ENCODE results near the gene HK3. TPM values are rescaled to one million over a fixed set of nuclear protein-coding genes. Genes with fewer than 3 reads are reported as not detected.
A peak's percentile ranks its signal among the peaks of the same experiment; 100 is the strongest.

HK3 gene
- total RNA-seq, 1 experiment from 2014 or later: 0.17 TPM

DNA sequence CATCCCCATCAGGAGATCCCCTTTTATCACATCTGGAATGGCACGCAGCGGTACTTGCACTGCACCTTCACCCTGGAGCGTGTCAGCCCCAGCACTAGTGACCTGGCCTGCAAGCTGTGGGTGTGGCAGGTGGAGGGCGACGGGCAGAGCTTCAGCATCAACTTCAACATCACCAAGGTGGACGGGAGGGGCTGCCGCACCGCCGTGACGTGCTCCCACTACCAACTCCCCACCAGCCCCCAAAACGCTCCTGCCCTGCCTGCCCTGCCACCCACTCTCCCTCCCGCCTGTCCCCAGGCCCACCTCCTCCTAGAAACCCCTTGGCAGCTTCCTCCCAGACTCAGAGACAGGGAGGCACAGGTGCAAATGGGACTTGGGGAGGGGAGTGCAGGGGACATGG is 20.7 kb downstream of the HK3 start:
- Mint-ChIP-seq H3K4me1 (no peaks in the 10 kb centered on the region), H3K4me3 (no peak overlapping the region), H3K36me3 (no peaks in the 10 kb centered on the region), H3K27ac (peak overlapping the region; percentile 11; the same call in 1 of the 2 replicates), H3K27me3 (ENCODE audit: low read depth) (no peaks in the 10 kb centered on the region), H3K9me3 (no peaks in the 10 kb centered on the region)
- CTCF ChIA-PET: interaction anchor here (0.9 to 3.0 kb wide), 8 partner anchors 8 to 220 kb away, joined by 3 to 16 read pairs (median 5); no protein-coding TSS in a partner anchor
- no peak for TF ChIP-seq PRRX2 (CRISPR knock-in tag; IDR thresholded peaks at IDR 0.05)
- no peak for TF ChIP-seq NFYB (CRISPR knock-in tag; conservative IDR thresholded peaks at IDR 0.05; ENCODE audit: low read depth)
- TF ChIP-seq MYBL2 (CRISPR knock-in tag; IDR thresholded peaks at IDR 0.05): no peak
- TF ChIP-seq ESRRA (CRISPR knock-in tag; IDR thresholded peaks at IDR 0.05; ENCODE audit: borderline replicate concordance): no peak
- TF ChIP-seq, protein P1, sequence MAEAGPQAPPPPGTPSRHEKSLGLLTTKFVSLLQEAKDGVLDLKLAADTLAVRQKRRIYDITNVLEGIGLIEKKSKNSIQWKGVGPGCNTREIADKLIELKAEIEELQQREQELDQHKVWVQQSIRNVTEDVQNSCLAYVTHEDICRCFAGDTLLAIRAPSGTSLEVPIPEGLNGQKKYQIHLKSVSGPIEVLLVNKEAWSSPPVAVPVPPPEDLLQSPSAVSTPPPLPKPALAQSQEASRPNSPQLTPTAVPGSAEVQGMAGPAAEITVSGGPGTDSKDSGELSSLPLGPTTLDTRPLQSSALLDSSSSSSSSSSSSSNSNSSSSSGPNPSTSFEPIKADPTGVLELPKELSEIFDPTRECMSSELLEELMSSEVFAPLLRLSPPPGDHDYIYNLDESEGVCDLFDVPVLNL (CRISPR knock-in tag; IDR thresholded peaks at IDR 0.05; ENCODE audit: borderline replicate concordance, low read depth): no peak
- TF ChIP-seq RELA (CRISPR knock-in tag; IDR thresholded peaks at IDR 0.05; ENCODE audit: borderline replicate concordance): no peak
- no peak for TF ChIP-seq OVOL2 (CRISPR knock-in tag; IDR thresholded peaks at IDR 0.05; ENCODE audit: borderline replicate concordance)
- TF ChIP-seq, protein P2, sequence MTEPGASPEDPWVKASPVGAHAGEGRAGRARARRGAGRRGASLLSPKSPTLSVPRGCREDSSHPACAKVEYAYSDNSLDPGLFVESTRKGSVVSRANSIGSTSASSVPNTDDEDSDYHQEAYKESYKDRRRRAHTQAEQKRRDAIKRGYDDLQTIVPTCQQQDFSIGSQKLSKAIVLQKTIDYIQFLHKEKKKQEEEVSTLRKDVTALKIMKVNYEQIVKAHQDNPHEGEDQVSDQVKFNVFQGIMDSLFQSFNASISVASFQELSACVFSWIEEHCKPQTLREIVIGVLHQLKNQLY (CRISPR knock-in tag; IDR thresholded peaks at IDR 0.05): no peak
- no peak for TF ChIP-seq JAZF1 (CRISPR knock-in tag; IDR thresholded peaks at IDR 0.05)
- no peak for TF ChIP-seq MXD4 (CRISPR knock-in tag; IDR thresholded peaks at IDR 0.05; ENCODE audit: borderline replicate concordance)
- no peak for TF ChIP-seq GTF2I (CRISPR knock-in tag; conservative IDR thresholded peaks at IDR 0.05)
- POLR2A ChIA-PET: no interaction called here
- ATAC-seq (no peak), DNase-seq (ENCODE audit: low spot score) (no peak)

DNA sequence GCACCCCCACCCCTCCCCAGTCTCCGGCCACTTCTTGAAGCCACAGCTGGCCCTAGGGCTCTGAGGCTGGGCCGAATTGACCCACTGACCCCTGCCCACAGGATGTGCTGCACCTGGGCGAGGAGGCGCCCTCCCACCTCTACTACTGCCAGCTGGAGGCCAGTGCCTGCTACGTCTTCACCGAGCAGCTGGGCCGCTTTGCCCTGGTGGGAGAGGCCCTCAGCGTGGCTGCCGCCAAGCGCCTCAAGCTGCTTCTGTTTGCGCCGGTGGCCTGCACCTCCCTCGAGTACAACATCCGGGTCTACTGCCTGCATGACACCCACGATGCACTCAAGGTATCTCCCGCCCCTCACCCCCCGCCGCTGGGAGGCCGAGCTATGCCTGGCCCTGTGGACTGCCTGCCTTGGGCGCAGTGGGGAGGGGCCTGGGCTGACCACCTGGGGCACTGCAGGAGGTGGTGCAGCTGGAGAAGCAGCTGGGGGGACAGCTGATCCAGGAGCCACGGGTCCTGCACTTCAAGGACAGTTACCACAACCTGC is 21.3 kb downstream of the HK3 start:
- POLR2A ChIA-PET: no interaction called here
- H3K9me3 Mint-ChIP-seq: no peaks in the 10 kb centered on the region
- H3K4me1 Mint-ChIP-seq: no peaks in the 10 kb centered on the region
- no peaks in the 10 kb centered on the region for H3K36me3 Mint-ChIP-seq
- H3K4me3 Mint-ChIP-seq: no peak overlapping the region
- H3K27ac Mint-ChIP-seq: no peak overlapping the region
- TF ChIP-seq, protein P3, sequence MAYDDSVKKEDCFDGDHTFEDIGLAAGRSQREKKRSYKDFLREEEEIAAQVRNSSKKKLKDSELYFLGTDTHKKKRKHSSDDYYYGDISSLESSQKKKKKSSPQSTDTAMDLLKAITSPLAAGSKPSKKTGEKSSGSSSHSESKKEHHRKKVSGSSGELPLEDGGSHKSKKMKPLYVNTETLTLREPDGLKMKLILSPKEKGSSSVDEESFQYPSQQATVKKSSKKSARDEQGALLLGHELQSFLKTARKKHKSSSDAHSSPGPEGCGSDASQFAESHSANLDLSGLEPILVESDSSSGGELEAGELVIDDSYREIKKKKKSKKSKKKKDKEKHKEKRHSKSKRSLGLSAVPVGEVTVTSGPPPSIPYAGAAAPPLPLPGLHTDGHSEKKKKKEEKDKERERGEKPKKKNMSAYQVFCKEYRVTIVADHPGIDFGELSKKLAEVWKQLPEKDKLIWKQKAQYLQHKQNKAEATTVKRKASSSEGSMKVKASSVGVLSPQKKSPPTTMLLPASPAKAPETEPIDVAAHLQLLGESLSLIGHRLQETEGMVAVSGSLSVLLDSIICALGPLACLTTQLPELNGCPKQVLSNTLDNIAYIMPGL (CRISPR knock-in tag; IDR thresholded peaks at IDR 0.05): no peak
- TF ChIP-seq, protein P4, sequence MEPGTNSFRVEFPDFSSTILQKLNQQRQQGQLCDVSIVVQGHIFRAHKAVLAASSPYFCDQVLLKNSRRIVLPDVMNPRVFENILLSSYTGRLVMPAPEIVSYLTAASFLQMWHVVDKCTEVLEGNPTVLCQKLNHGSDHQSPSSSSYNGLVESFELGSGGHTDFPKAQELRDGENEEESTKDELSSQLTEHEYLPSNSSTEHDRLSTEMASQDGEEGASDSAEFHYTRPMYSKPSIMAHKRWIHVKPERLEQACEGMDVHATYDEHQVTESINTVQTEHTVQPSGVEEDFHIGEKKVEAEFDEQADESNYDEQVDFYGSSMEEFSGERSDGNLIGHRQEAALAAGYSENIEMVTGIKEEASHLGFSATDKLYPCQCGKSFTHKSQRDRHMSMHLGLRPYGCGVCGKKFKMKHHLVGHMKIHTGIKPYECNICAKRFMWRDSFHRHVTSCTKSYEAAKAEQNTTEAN (CRISPR knock-in tag; IDR thresholded peaks at IDR 0.05): no peak
- TF ChIP-seq TEAD4 (CRISPR knock-in tag; IDR thresholded peaks at IDR 0.05): no peak
- no peak for TF ChIP-seq NFE2L1 (CRISPR knock-in tag; IDR thresholded peaks at IDR 0.05)
- TF ChIP-seq, protein P5, sequence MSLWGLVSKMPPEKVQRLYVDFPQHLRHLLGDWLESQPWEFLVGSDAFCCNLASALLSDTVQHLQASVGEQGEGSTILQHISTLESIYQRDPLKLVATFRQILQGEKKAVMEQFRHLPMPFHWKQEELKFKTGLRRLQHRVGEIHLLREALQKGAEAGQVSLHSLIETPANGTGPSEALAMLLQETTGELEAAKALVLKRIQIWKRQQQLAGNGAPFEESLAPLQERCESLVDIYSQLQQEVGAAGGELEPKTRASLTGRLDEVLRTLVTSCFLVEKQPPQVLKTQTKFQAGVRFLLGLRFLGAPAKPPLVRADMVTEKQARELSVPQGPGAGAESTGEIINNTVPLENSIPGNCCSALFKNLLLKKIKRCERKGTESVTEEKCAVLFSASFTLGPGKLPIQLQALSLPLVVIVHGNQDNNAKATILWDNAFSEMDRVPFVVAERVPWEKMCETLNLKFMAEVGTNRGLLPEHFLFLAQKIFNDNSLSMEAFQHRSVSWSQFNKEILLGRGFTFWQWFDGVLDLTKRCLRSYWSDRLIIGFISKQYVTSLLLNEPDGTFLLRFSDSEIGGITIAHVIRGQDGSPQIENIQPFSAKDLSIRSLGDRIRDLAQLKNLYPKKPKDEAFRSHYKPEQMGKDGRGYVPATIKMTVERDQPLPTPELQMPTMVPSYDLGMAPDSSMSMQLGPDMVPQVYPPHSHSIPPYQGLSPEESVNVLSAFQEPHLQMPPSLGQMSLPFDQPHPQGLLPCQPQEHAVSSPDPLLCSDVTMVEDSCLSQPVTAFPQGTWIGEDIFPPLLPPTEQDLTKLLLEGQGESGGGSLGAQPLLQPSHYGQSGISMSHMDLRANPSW (CRISPR knock-in tag; conservative IDR thresholded peaks at IDR 0.05; ENCODE audit: low read depth): no peak
- no peak for TF ChIP-seq ZNF138 (CRISPR knock-in tag; conservative IDR thresholded peaks at IDR 0.05)
- no peak for TF ChIP-seq CREB1 (CRISPR knock-in tag; IDR thresholded peaks at IDR 0.05)
- no peak for TF ChIP-seq RORB (CRISPR knock-in tag; IDR thresholded peaks at IDR 0.05)
- TF ChIP-seq, protein P6, sequence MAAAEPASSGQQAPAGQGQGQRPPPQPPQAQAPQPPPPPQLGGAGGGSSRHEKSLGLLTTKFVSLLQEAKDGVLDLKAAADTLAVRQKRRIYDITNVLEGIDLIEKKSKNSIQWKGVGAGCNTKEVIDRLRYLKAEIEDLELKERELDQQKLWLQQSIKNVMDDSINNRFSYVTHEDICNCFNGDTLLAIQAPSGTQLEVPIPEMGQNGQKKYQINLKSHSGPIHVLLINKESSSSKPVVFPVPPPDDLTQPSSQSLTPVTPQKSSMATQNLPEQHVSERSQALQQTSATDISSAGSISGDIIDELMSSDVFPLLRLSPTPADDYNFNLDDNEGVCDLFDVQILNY (CRISPR knock-in tag; IDR thresholded peaks at IDR 0.05): no peak
- no peak for TF ChIP-seq GTF2I (CRISPR knock-in tag; conservative IDR thresholded peaks at IDR 0.05)
- TF ChIP-seq EMX1 (CRISPR knock-in tag; IDR thresholded peaks at IDR 0.05): no peak
- no peaks in the 10 kb centered on the region for H3K27me3 Mint-ChIP-seq (ENCODE audit: low read depth)
- no peak for DNase-seq (ENCODE audit: low spot score)
- ATAC-seq: no peak
- CTCF ChIA-PET: interaction anchor here (0.9 to 3.0 kb wide), 7 partner anchors 11 to 259 kb away, joined by 3 to 16 read pairs (median 3); no protein-coding TSS in a partner anchor

Data from WTC11 (cell line).